AG04450 (cell line): ENCODE data around the gene PRR16. TPM values are rescaled to one million over a fixed set of nuclear protein-coding genes. Genes with fewer than 3 reads are reported as not detected.

Experiments
- CTCF ChIA-PET: fragments of 300-600, 350-600 bp; formaldehyde crosslinking; extraction: SDS; loops from one replicate; lab custom pipeline; 2022; ENCODE audit warnings: antibody characterized with exemption, inconsistent platforms; lab: Charles Lee
- POLR2A ChIA-PET: fragments of 350-600 bp; formaldehyde crosslinking; extraction: SDS; loops from one replicate; lab custom pipeline; 2021; ENCODE audit warnings: antibody characterized with exemption, inconsistent platforms; lab: Yijun Ruan, JAX
- DNase-seq: peaks from one replicate; pipeline ENCODE4 v3.0.0-alpha.2; 2011; ENCODE audit warnings: low read depth, low spot score
- H3K27ac ChIP-seq: one replicate; pipeline ENCODE4 v1.5.1; 2012; ENCODE audit warnings: low read depth, low read length, control low read depth
- H3K27me3 ChIP-seq: one replicate; pipeline ENCODE4 v1.6.0; 2012; ENCODE audit warnings: low read length; ENCODE audit not compliant: control insufficient read depth, insufficient read depth
- H3K4me3 ChIP-seq: 2 replicates; pipeline ENCODE4 v1.5.1; 2011; ENCODE audit warnings: mild to moderate bottlenecking, low read depth, low read length, control low read depth
- H3K9me3 ChIP-seq: 2 replicates; pipeline ENCODE4 v1.5.1; 2012; ENCODE audit warnings: low read length; ENCODE audit not compliant: control insufficient read depth, insufficient read depth
- polyA plus RNA-seq: library from polyadenylated mRNA; depleted of rRNA; stranded (reverse); fragments of >200 nt; gene quantifications from 2 replicates; pipeline ENCODE4 v1.2.3, GENCODE V29; 2011
- TF ChIP-seq, protein P1 (sequence below): IDR thresholded peaks from 2 replicates; pipeline ENCODE4 v1.5.1; 2011; ENCODE audit warnings: low read depth, low read length, control low read depth, inconsistent platforms

Gene PRR16
- polyA plus RNA-seq, 1 experiment = 26.8 TPM

DNA sequence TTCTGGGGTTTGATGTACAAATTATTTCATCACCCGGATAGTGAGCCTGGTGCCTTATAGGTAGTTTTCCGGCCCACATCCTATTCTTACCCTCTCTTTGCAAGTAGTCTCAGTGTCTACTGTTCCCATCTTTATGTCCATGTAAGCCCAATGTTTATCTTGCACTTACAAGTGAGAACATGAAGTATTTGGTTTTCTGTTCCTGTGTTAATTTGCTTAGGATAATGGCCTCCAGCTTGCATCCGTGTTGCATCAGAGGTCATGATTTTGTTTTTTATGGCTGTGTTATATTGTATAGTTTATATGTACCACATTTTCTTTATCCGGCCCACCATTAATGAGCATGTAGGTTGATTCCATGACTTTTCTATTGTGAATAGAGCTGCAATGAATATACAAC, 136.5 kb downstream of the PRR16 start:
- H3K4me3 ChIP-seq = no peak overlapping the region
- CTCF ChIA-PET = no interaction called here
- POLR2A ChIA-PET = no interaction called here
- TF ChIP-seq, protein P1, sequence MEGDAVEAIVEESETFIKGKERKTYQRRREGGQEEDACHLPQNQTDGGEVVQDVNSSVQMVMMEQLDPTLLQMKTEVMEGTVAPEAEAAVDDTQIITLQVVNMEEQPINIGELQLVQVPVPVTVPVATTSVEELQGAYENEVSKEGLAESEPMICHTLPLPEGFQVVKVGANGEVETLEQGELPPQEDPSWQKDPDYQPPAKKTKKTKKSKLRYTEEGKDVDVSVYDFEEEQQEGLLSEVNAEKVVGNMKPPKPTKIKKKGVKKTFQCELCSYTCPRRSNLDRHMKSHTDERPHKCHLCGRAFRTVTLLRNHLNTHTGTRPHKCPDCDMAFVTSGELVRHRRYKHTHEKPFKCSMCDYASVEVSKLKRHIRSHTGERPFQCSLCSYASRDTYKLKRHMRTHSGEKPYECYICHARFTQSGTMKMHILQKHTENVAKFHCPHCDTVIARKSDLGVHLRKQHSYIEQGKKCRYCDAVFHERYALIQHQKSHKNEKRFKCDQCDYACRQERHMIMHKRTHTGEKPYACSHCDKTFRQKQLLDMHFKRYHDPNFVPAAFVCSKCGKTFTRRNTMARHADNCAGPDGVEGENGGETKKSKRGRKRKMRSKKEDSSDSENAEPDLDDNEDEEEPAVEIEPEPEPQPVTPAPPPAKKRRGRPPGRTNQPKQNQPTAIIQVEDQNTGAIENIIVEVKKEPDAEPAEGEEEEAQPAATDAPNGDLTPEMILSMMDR = no peak
- H3K9me3 ChIP-seq = no peaks in the 10 kb centered on the region
- no peak overlapping the region for H3K27ac ChIP-seq
- H3K27me3 ChIP-seq = no peaks in the 10 kb centered on the region
- DNase-seq = no peak

DNA sequence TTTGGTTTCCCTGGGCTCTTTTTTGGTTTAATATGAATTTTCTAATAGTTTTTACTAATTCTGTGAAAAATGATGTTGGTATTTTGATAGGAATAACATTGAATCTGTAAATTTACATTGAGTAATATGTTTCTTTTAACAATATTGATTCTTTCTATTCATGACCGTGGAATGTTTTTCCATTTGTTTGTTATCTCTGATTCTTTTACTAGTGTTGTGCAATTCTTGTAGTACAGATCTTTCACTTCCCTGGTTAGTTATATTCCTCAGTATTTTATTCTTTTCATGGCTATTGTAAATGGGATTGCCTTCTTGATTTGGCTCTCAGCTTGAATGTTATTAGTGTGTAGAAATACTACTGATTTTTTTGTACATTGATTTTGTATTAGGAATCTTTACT, 137.9 kb downstream of the PRR16 start:
- no peak for DNase-seq
- TF ChIP-seq, protein P1 = no peak
- H3K9me3 ChIP-seq = no peaks in the 10 kb centered on the region
- H3K27me3 ChIP-seq = no peaks in the 10 kb centered on the region
- no peak overlapping the region for H3K27ac ChIP-seq
- no peak overlapping the region for H3K4me3 ChIP-seq
- ChIA-PET CTCF (no interaction called here), POLR2A (no interaction called here)

DNA sequence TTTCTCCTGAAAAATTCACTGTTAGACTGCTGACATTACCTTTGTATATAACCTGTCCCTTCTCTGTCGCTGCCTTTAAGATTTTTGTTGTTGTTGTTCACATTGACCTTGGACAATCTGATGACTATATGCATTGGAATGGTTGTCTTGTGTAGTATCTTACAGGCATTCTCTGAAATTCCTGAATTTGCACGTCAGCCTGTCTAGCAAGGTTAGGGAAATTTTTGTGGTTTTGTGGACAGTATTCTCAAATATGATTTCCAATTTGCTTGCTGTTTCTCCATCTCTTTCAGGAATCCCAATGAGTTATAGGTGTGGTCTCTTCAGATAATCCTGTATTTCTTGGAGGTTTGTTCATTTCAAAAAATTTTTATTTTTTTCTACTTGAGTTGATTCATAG, 140.8 kb downstream of the PRR16 start:
- Histone ChIP-seq H3K27ac (no peak overlapping the region), H3K9me3 (no peaks in the 10 kb centered on the region), H3K4me3 (no peak overlapping the region), H3K27me3 (no peaks in the 10 kb centered on the region)
- DNase-seq = peak; percentile 81
- TF ChIP-seq, protein P1 = no peak
- ChIA-PET CTCF (interaction anchor here (0.7 kb wide), 1 partner anchor 63 kb away, joined by 3 read pairs; no protein-coding TSS in a partner anchor), POLR2A (interaction anchor here (0.9 kb wide), 1 partner anchor 18 kb away, joined by 3 read pairs; no protein-coding TSS in a partner anchor)

DNA sequence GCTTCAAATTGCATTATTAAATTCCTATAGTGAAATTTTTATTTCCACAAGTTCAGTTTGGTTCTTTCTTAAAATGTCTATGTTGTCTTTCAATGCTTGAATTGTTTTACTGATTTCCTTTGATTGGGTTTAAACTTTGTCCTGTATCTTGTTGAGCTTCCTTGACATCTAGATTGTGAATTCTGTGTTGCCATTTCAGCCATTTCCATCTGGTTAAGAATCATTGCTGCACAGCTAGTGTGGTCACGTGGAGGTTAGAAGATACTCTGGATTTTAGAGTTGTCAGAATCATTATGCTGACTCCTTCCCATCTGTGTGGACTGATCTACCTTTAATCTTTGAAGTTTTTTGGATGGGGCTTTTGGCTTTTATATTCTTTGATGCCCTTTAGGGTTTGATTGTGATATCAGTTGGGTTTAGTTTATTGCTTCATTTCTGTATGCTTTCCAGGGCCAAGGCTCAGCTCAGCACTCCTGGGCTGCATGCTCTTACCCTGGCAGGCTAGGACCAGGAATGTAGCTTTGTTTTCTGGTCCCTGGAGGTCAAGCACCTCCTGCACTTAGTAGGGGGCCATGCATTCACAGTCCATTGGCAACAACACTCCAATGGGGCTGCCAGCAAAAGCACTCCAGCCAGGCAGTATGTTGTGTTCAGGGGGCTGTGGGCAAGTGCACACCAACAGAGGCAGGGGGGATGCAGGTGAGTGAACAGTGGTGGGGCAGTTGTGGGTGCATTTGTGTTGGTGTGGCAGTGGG, 141.4 kb downstream of the PRR16 start:
- H3K9me3 ChIP-seq = no peaks in the 10 kb centered on the region
- TF ChIP-seq, protein P1 = no peak
- H3K27ac ChIP-seq = peak overlapping the region; percentile 62
- DNase-seq = no peak
- POLR2A ChIA-PET = interaction anchor here (0.9 kb wide), 1 partner anchor 19 kb away, joined by 3 read pairs; no protein-coding TSS in a partner anchor
- CTCF ChIA-PET = interaction anchor here (0.7 kb wide), 1 partner anchor 63 kb away, joined by 3 read pairs; no protein-coding TSS in a partner anchor
- H3K4me3 ChIP-seq = no peak overlapping the region
- H3K27me3 ChIP-seq = no peaks in the 10 kb centered on the region

DNA sequence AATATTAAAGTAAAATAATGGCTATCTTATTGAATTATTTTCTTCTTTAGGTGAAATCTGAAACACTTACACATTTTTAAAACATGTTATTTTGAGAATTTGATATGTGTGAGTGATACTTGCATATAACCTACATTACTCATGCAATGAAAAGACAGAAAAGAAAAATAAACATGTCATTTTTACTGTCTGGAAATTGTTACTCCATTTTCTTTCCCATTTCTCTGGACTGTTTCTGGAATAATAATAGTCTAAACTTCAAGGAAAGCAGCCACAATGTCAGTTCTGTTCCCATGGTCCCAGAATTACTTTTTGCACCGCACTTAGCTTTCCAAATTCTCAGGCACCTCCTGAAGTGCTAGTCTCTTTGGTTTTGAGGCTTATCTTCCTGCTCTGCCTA, 145.5 kb downstream of the PRR16 start:
- ChIA-PET CTCF (interaction anchor here (1.0 kb wide), 1 partner anchor 193 kb away, joined by 3 read pairs; no protein-coding TSS in a partner anchor), POLR2A (no interaction called here)
- DNase-seq = no peak
- no peak overlapping the region for H3K4me3 ChIP-seq
- TF ChIP-seq, protein P1 = no peak
- no peak overlapping the region for H3K27ac ChIP-seq
- H3K9me3 ChIP-seq = peaks cover 3% of the 10 kb centered on the region; the same call in 1 of the 2 replicates
- no peaks in the 10 kb centered on the region for H3K27me3 ChIP-seq
